GM12878 (cell line): ENCODE data around the gene SLAMF9. TPM values are rescaled to one million over a fixed set of nuclear protein-coding genes. Genes with fewer than 3 reads are reported as not detected.

Source experiments
- ATAC-seq: fragments of 200-7000 bp; cut with Tn5 transposase; 3 replicates; pipeline ENCODE4 v1.9.1; 2020; ENCODE audit warnings: mild to moderate bottlenecking, moderate library complexity
- BruUV-seq: library from RNA; stranded (reverse); fragments of 400-500 nt; replicated peaks from 2 replicates; lab custom pipeline; 2021; lab: Mats Ljungman, UMichigan
- CTCF ChIA-PET: fragments of 300-600 bp; sonication (Branson Sonifier 250); formaldehyde crosslinking; extraction: SDS; loops from one replicate; lab custom pipeline; 2021; ENCODE audit warnings: inconsistent platforms; lab: Yijun Ruan, JAX
- POLR2A ChIA-PET: fragments of 350-600 bp; formaldehyde crosslinking; extraction: SDS; loops from one replicate; lab custom pipeline; 2021; ENCODE audit warnings: inconsistent platforms; lab: Charles Lee
- RAD21 ChIA-PET: fragments of 300-600 bp; sonication (Branson Sonifier 250); formaldehyde crosslinking; loops from one replicate; lab custom pipeline; 2023; ENCODE audit warnings: antibody characterized with exemption; ENCODE audit not compliant: unreplicated experiment; lab: Charles Lee
- SMC1A ChIA-PET: fragments of 300-600 bp; sonication (Branson Sonifier 250); formaldehyde crosslinking; loops from one replicate; lab custom pipeline; 2023; ENCODE audit not compliant: unreplicated experiment, uncharacterized antibody; lab: Charles Lee
- DNase-seq: peaks from one replicate; pipeline ENCODE4 v3.0.0-alpha.2; 2011; ENCODE audit warnings: low read depth, low spot score
- FAIRE-seq: peaks from 3 replicates; lab custom pipeline; 2011; peaks lifted over from hg19 to GRCh38; lab: Jason Lieb, UNC
- H2AFZ ChIP-seq: 2 replicates; pipeline ENCODE4 v1.6.0; 2011; ENCODE audit warnings: low read depth, low read length, control low read depth; ENCODE audit not compliant: control insufficient read depth
- H3K27ac ChIP-seq: 2 replicates; pipeline ENCODE4 v1.5.1; 2011; ENCODE audit warnings: control low read depth; ENCODE audit not compliant: control insufficient read depth, insufficient read depth
- H3K27me3 ChIP-seq, 2 experiments: replicated peaks in 1 of 2; 2 replicates each; pipeline versions ENCODE4 v1.6.0 to v1.6.1; 2011; ENCODE audit warnings: low read length in 1 of 2; ENCODE audit not compliant: control insufficient read depth in 2 of 2, insufficient read depth in 2 of 2
- H3K36me3 ChIP-seq, 2 experiments: 2 replicates each; pipeline ENCODE4 v1.5.1; 2011; ENCODE audit warnings: low read length in 1 of 2; ENCODE audit not compliant: control insufficient read depth in 2 of 2, insufficient read depth in 2 of 2
- H3K4me1 ChIP-seq: 2 replicates; pipeline ENCODE4 v1.6.1; 2011; ENCODE audit warnings: mild to moderate bottlenecking, low read length, moderate library complexity, mixed read lengths; ENCODE audit not compliant: control insufficient read depth, insufficient read depth
- H3K4me2 ChIP-seq: 2 replicates; pipeline ENCODE4 v1.6.0; 2011; ENCODE audit warnings: control low read depth; ENCODE audit not compliant: control insufficient read depth, insufficient read depth
- H3K4me3 ChIP-seq: fragments of 200-600 bp; sonication (generic); 2 replicates; pipeline ENCODE4 v1.5.1; 2016
- H3K79me2 ChIP-seq: 2 replicates; pipeline ENCODE4 v1.6.0; 2011; ENCODE audit warnings: low read length; ENCODE audit not compliant: control insufficient read depth, insufficient read depth
- H3K9ac ChIP-seq: 2 replicates; pipeline ENCODE4 v1.8.0; 2011; ENCODE audit warnings: low read length, control low read depth, mixed read lengths; ENCODE audit not compliant: control insufficient read depth, insufficient read depth
- H3K9me3 ChIP-seq: replicated peaks from 3 replicates; pipeline ENCODE4 v1.5.1; 2011; ENCODE audit warnings: mild to moderate bottlenecking, low read length; ENCODE audit not compliant: control insufficient read depth, insufficient read depth
- H4K20me1 ChIP-seq: 2 replicates; pipeline ENCODE4 v1.6.0; 2011; ENCODE audit not compliant: control insufficient read depth, insufficient read depth
- ASH2L ChIP-seq: fragments of 300-600, 200-600 bp; sonication (generic); IDR thresholded peaks from 2 replicates; pipeline ENCODE4 v1.6.1; 2017; ENCODE audit warnings: low read depth, mild to moderate bottlenecking, borderline replicate concordance
- CREB1 ChIP-seq: IDR thresholded peaks from 2 replicates; pipeline ENCODE4 v1.6.1; 2012; ENCODE audit warnings: low read depth, mild to moderate bottlenecking, inconsistent platforms
- FOXK2 ChIP-seq: fragments of 450-650 bp; IDR thresholded peaks from 2 replicates; pipeline ENCODE4 v1.6.1; 2017; ENCODE audit warnings: mild to moderate bottlenecking, moderate library complexity
- HDAC6 ChIP-seq: fragments of 200-600 bp; sonication (generic); IDR thresholded peaks from one replicate; pipeline ENCODE4 v1.8.0; 2017; ENCODE audit warnings: antibody characterized with exemption; ENCODE audit not compliant: unreplicated experiment
- IRF3 ChIP-seq: fragments of 450-650 bp; IDR thresholded peaks from 2 replicates; pipeline ENCODE4 v1.6.1; 2014; ENCODE audit warnings: mild to moderate bottlenecking
- KDM1A ChIP-seq: fragments of 200-600 bp; sonication (generic); IDR thresholded peaks from 2 replicates; pipeline ENCODE4 v1.6.1; 2016; ENCODE audit warnings: borderline replicate concordance
- PAX8 ChIP-seq: fragments of 450-650 bp; IDR thresholded peaks from 2 replicates; pipeline ENCODE4 v1.6.1; 2017; ENCODE audit warnings: mild to moderate bottlenecking, moderate library complexity
- SMAD1 ChIP-seq: fragments of 450-650 bp; IDR thresholded peaks from 2 replicates; pipeline ENCODE4 v1.6.1; 2018; ENCODE audit warnings: mild to moderate bottlenecking, low read depth; ENCODE audit not compliant: partially characterized antibody
- SMARCA5 ChIP-seq: fragments of 450-650 bp; IDR thresholded peaks from 2 replicates; pipeline ENCODE4 v1.6.1; 2017; ENCODE audit warnings: mild to moderate bottlenecking
- SUPT20H ChIP-seq: IDR thresholded peaks from 2 replicates; pipeline ENCODE4 v1.6.1; 2011; ENCODE audit warnings: low read depth, mild to moderate bottlenecking, low read length, moderate library complexity, borderline replicate concordance; ENCODE audit not compliant: control insufficient read depth
- USF1 ChIP-seq: IDR thresholded peaks from 2 replicates; pipeline ENCODE4 v1.6.1; 2011; ENCODE audit warnings: borderline replicate concordance, low read depth, mild to moderate bottlenecking, moderate library complexity, mixed read lengths, low read length; ENCODE audit not compliant: insufficient read depth; ENCODE audit errors: extremely low read length
- YY1 ChIP-seq: IDR thresholded peaks from 2 replicates; pipeline ENCODE4 v1.6.1; 2011; ENCODE audit warnings: low read depth, mild to moderate bottlenecking, low read length
- WGBS: methylation state at CpG from one replicate; pipeline ENCODE4 v1.1.6; 2016; ENCODE audit warnings: low lambda C conversion rate; ENCODE audit not compliant: insufficient replicate concordance, insufficient coverage; ENCODE audit errors: missing lambda C conversion rate; 5-methylcytosine and 5-hydroxymethylcytosine counted together
- in situ Hi-C: fragments of 300-500 bp; cut with MboI; formaldehyde crosslinking; loops from 9 replicates; pipeline ENCODE4 v1.14.3; 2018; ENCODE audit warnings: mixed read lengths
- intact Hi-C: fragments of 100-400 bp; cut with micrococcal nuclease; formaldehyde crosslinking; loops from one replicate; pipeline ENCODE4 v1.14.2; 2022; ENCODE audit not compliant: unreplicated experiment
- polyA plus RNA-seq, 11 experiments: library from polyadenylated mRNA; depleted of rRNA in 4 of 11; unstranded in 6 of 11; stranded (reverse) in 5 of 11; fragments of >200 nt; fragmentation: Nextera tagmentation in 4 of 11; fragmentation: Illumina TruSeq in 1 of 11; extraction: Ambion mirVana in 4 of 11; extraction: Trizol in 1 of 11; gene quantifications; 1 replicate in 1 of 11; 2 replicates in 10 of 11; pipeline versions ENCODE4 v1.2.1 to v1.2.3, GENCODE V29; 2011 to 2016; ENCODE audit warnings: inconsistent platforms in 2 of 11, missing spikeins in 2 of 11, low read depth in 1 of 11
- total RNA-seq, 4 experiments: library from RNA; depleted of rRNA in 3 of 4; stranded (reverse); fragments of >200 nt in 3 of 4; fragmentation: Illumina TruSeq in 1 of 4; extraction: Trizol in 1 of 4; gene quantifications; 2 replicates each; pipeline versions ENCODE4 v1.2.1 to v1.2.3, GENCODE V29; 2013 to 2021
- TF ChIP-seq, protein P1 (sequence below): fragments of 450-650 bp; IDR thresholded peaks from 2 replicates; pipeline ENCODE4 v1.6.1; 2017; ENCODE audit warnings: antibody characterized with exemption, mild to moderate bottlenecking, moderate library complexity

The SLAMF9 gene
- total and polyA plus RNA-seq, 10 of the 15 experiments (the other 5 are each of a cell fraction or from before 2014, with no cell fraction given): not detected

DNA sequence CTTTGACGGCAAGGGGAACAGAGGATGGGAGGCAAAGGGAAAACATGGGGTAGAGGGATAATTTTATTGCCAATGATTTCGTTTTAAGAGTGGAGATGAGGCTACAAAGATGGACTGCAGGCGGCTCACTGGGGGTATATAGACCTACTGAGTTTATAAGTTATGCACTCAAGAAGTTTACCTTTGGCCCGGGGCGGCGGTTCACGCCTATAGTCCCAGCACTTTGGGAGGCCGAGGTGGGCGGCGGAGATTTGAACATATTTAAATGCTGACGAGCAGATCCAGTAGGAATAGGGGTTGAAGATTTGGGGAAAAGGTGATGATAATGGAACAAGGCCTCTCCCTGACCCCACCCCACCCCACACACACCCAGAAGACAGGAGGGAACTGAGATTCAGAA is 8.1 kb upstream of the SLAMF9 start:
- no peak overlapping the region for H3K27ac ChIP-seq
- BruUV-seq: no TSS peak
- WGBS: 75% methylated on average over 11 of the region's 11 CpGs
- in situ Hi-C loops (no loop called here), intact Hi-C loops (no loop called here)
- no peak overlapping the region for H2AFZ ChIP-seq
- ChIA-PET SMC1A (no interaction called here), CTCF (no interaction called here), RAD21 (no interaction called here), POLR2A (no interaction called here)
- H3K9ac ChIP-seq: no peak overlapping the region
- no peaks in the 10 kb centered on the region for H3K79me2 ChIP-seq
- H3K36me3 ChIP-seq: no peaks in the 10 kb centered on the region
- TF ChIP-seq, protein P1, sequence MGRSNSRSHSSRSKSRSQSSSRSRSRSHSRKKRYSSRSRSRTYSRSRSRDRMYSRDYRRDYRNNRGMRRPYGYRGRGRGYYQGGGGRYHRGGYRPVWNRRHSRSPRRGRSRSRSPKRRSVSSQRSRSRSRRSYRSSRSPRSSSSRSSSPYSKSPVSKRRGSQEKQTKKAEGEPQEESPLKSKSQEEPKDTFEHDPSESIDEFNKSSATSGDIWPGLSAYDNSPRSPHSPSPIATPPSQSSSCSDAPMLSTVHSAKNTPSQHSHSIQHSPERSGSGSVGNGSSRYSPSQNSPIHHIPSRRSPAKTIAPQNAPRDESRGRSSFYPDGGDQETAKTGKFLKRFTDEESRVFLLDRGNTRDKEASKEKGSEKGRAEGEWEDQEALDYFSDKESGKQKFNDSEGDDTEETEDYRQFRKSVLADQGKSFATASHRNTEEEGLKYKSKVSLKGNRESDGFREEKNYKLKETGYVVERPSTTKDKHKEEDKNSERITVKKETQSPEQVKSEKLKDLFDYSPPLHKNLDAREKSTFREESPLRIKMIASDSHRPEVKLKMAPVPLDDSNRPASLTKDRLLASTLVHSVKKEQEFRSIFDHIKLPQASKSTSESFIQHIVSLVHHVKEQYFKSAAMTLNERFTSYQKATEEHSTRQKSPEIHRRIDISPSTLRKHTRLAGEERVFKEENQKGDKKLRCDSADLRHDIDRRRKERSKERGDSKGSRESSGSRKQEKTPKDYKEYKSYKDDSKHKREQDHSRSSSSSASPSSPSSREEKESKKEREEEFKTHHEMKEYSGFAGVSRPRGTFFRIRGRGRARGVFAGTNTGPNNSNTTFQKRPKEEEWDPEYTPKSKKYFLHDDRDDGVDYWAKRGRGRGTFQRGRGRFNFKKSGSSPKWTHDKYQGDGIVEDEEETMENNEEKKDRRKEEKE: no peak
- TF ChIP-seq SUPT20H (no peak), SMAD1 (no peak), HDAC6 (no peak), YY1 (no peak), SMARCA5 (no peak), FOXK2 (no peak), PAX8 (no peak), KDM1A (no peak), IRF3 (no peak), USF1 (no peak), ASH2L (no peak), CREB1 (no peak)
- H4K20me1 ChIP-seq: no peaks in the 10 kb centered on the region
- DNase-seq: no peak
- peaks cover 13% of the 10 kb centered on the region for H3K4me1 ChIP-seq
- no peak for ATAC-seq
- H3K4me2 ChIP-seq: no peak overlapping the region
- no peak for FAIRE-seq
- no peaks in the 10 kb centered on the region for H3K9me3 ChIP-seq
- peaks cover 4% of the 10 kb centered on the region in 2 experiments; a peak in 3 of 4 replicates for H3K27me3 ChIP-seq
- H3K4me3 ChIP-seq: no peak overlapping the region
